ENCODE results near the gene EXD3.

DNA sequence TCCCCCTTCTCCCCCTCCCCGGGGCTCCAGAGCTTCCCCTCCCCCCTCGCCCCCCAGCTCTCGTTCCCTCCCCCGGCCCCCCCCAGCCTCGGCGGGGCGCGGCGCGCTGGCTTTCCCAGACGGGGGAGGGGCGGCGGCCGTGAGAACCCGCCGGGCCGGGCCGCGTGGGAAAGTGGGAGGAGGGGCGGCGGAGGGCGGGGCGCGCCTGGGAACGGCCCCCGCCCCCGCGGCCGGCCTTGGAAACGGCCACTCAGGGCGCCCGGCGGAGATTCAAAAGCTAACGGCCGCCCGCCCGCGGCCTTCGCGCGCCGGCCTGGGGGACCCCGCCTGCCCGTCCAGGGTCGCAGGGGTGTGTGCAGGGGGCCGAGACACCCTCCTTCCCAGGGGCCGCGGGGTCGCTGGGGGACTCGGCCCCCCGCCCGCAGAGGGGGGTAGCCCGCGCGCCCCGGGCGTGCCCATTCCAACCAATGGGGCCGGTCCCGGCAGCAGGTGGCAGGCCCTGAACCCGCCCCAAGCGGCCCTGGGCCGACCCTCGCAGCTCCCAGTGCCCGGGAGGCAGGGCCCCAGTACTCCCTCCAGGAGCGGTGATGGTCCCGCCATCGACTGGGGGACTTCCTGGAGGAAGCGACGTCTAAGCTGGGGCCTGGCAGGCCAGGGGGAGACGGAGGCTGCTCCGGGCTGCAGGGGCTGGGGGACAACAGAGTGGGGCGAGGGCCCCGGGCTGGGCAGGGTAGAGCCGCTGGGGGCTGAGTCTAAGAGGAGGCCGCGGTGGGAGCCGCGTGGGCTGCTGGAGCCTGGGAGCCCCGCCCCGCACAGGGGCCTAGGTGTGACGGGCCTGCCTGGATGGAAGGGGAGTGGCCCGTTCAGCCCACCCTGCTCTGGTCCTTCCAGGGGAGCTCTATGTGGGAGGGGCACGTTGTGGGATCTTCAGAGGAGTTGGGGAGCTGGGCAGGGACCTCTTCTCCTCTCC, 106.7 kb downstream of the EXD3 start:
- TF ChIP-seq CEBPB (IDR thresholded peaks at IDR 0.05): no peak
- TF ChIP-seq TEAD4 (IDR thresholded peaks at IDR 0.05): no peak
- peak; percentile 64; the same call in 1 of the 2 replicates for TF ChIP-seq TCF12 (IDR thresholded peaks at IDR 0.05; ENCODE audit: low read depth)
- TF ChIP-seq, protein P1, sequence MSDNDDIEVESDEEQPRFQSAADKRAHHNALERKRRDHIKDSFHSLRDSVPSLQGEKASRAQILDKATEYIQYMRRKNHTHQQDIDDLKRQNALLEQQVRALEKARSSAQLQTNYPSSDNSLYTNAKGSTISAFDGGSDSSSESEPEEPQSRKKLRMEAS (IDR thresholded peaks at IDR 0.05): peak; percentile 23; the same call in 1 of the 2 replicates

Data from Ishikawa (cell line).